Neural crest cell (in vitro differentiated cells): ENCODE results near the gene PKM. TPM values are rescaled to one million over a fixed set of nuclear protein-coding genes. Genes with fewer than 3 reads are reported as not detected.

Experiments
- DNase-seq: peaks from one replicate; pipeline ENCODE4 v3.0.0; 2021; ENCODE audit warnings: low read depth, mixed read lengths, low spot score
- H3K27ac Mint-ChIP-seq: one replicate; pipeline ENCODE4 v1.8.0; 2021; ENCODE audit warnings: mild to moderate bottlenecking, mixed read lengths; ENCODE audit not compliant: unreplicated experiment
- H3K27me3 Mint-ChIP-seq: 2 replicates; pipeline ENCODE4 v1.8.0; 2021; ENCODE audit warnings: low read depth, mild to moderate bottlenecking, mixed read lengths
- H3K36me3 Mint-ChIP-seq: 2 replicates; pipeline ENCODE4 v1.8.0; 2021; ENCODE audit warnings: low read depth, mild to moderate bottlenecking, mixed read lengths
- H3K4me1 Mint-ChIP-seq: 2 replicates; pipeline ENCODE4 v1.8.0; 2021; ENCODE audit warnings: mixed read lengths
- H3K4me3 Mint-ChIP-seq: one replicate; pipeline ENCODE4 v1.8.0; 2021; ENCODE audit warnings: mild to moderate bottlenecking, mixed read lengths
- H3K9me3 Mint-ChIP-seq: 2 replicates; pipeline ENCODE4 v1.8.0; 2021; ENCODE audit warnings: mixed read lengths
- CTCF ChIP-seq: fragments of 200-600 bp; sonication (generic); conservative IDR thresholded peaks from 2 replicates; pipeline ENCODE4 v1.5.0; 2021; ENCODE audit warnings: antibody characterized with exemption, mild to moderate bottlenecking
- total RNA-seq: library from RNA; stranded (reverse); gene quantifications from 2 replicates; pipeline ENCODE4 v1.2.1, GENCODE V29; 2021

The PKM gene
- total RNA-seq, 1 donor from 2014 or later: 905 TPM

DNA sequence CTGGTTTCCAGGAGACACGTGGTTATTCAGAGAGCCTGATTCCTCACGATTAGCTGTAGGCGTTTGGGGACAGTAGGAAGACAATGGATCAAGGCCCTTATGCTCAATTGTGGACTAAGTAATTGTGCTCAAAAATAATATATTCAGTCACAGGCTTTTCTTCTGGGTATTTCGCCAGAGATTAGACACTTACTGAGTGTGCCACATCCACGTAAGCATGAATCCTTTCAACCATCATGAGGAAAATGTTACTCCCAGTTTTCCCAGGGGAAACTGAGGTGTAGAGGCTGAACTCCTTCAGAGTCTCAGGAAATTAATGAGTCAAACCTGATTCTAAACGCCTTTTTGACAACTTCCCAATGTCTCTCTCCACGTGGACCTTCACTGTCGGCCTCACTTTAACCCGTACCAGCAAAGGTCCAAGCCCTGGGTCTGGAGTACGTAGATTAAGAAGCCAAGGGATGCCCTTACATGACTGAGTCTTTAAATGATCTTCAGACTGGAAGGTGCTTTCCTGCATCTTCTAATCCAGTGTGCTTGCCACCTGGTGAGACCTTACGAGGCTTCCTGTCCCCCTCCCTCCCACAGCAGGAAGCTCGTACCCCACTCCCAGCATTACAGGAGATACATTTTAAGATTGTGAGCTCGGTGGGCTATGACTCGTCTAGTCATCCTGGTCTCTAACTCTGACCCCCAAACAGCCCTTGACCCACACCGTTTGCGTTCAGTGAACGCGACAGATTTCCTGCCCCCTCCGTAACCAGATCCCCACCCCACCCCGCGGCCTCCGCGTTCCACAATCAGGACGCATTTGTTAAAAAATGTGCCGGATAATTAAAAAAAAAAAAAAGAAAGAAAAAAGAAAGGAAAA lies 1.7 kb downstream of the PKM start:
- no peak for TF ChIP-seq CTCF
- peaks cover 4% of the 10 kb centered on the region for H3K36me3 Mint-ChIP-seq
- H3K27ac Mint-ChIP-seq: peak overlapping the region; percentile 98
- H3K4me3 Mint-ChIP-seq: peak overlapping the region; percentile 99
- no peak for DNase-seq
- peaks cover 58% of the 10 kb centered on the region for H3K4me1 Mint-ChIP-seq
- H3K27me3 Mint-ChIP-seq: peaks cover 3% of the 10 kb centered on the region
- H3K9me3 Mint-ChIP-seq: no peaks in the 10 kb centered on the region

GRCh38 chr15:72227720-72228119 lies 3.3 kb downstream of the PKM start:
- no peak for DNase-seq
- peaks cover 73% of the 10 kb centered on the region for H3K4me1 Mint-ChIP-seq
- peak overlapping the region; percentile 7 for H3K27ac Mint-ChIP-seq
- peak overlapping the region; percentile 99 for H3K4me3 Mint-ChIP-seq
- no peak for TF ChIP-seq CTCF
- no peaks in the 10 kb centered on the region for H3K9me3 Mint-ChIP-seq
- H3K27me3 Mint-ChIP-seq: peaks cover 3% of the 10 kb centered on the region
- peaks cover 7% of the 10 kb centered on the region for H3K36me3 Mint-ChIP-seq

GRCh38 chr15:72227192-72227586 lies 3.8 kb downstream of the PKM start:
- H3K9me3 Mint-ChIP-seq: no peaks in the 10 kb centered on the region
- H3K4me1 Mint-ChIP-seq: peaks cover 73% of the 10 kb centered on the region
- peaks cover 7% of the 10 kb centered on the region for H3K36me3 Mint-ChIP-seq
- H3K27ac Mint-ChIP-seq: no peak overlapping the region
- H3K27me3 Mint-ChIP-seq: peaks cover 3% of the 10 kb centered on the region
- no peak for DNase-seq
- TF ChIP-seq CTCF: no peak
- H3K4me3 Mint-ChIP-seq: peak overlapping the region; percentile 99

DNA sequence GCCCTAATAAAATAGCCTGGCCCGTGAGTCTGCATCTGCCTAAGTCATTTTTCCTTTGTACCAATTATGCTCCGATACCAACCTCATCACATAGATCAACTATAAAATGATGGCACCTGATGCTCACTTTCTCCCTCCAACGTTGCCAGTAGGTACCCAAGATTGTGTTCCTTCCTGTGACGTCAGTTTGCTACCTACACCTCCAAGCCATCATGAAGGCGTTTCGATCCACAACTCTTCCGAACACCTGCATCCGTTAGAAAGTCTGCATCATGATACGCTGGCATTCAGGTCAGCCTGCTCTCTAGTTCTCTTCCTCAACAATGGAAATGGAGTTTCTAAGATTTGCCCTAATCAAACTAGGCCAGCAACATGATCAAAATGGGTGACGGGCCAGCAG lies 7.7 kb downstream of the PKM start:
- DNase-seq: no peak
- peak overlapping the region; percentile 19 for H3K27ac Mint-ChIP-seq
- H3K4me1 Mint-ChIP-seq: peaks cover 73% of the 10 kb centered on the region
- H3K9me3 Mint-ChIP-seq: no peaks in the 10 kb centered on the region
- H3K27me3 Mint-ChIP-seq: no peaks in the 10 kb centered on the region
- no peak for TF ChIP-seq CTCF
- peaks cover 11% of the 10 kb centered on the region for H3K36me3 Mint-ChIP-seq
- H3K4me3 Mint-ChIP-seq: no peak overlapping the region

DNA sequence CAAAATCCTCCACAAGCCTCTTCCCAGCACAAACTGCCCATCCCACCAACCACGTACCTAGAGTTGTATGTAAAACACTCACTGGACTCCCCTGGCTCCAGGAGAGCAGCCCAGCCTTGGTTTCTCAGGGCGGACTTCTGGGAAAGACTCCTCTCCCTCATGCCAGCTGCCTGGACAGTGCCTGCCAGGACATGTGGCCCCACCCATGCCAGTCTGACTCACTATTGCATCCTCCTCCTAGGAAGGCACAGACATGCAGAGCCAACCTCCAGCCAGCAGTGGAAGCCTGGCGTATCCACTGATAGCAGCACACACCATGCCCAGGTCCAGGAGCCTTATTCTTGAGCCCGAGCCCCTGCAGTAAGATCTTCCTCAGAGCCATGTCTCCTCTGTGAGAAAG lies 8.6 kb downstream of the PKM start:
- TF ChIP-seq CTCF: no peak
- peaks cover 11% of the 10 kb centered on the region for H3K36me3 Mint-ChIP-seq
- H3K4me3 Mint-ChIP-seq: peak overlapping the region; percentile 9
- H3K4me1 Mint-ChIP-seq: peaks cover 66% of the 10 kb centered on the region
- H3K27me3 Mint-ChIP-seq: no peaks in the 10 kb centered on the region
- no peak for DNase-seq
- H3K9me3 Mint-ChIP-seq: no peaks in the 10 kb centered on the region
- no peak overlapping the region for H3K27ac Mint-ChIP-seq
